ENCODE data around the gene ALAS1.

Gene ALAS1

DNA sequence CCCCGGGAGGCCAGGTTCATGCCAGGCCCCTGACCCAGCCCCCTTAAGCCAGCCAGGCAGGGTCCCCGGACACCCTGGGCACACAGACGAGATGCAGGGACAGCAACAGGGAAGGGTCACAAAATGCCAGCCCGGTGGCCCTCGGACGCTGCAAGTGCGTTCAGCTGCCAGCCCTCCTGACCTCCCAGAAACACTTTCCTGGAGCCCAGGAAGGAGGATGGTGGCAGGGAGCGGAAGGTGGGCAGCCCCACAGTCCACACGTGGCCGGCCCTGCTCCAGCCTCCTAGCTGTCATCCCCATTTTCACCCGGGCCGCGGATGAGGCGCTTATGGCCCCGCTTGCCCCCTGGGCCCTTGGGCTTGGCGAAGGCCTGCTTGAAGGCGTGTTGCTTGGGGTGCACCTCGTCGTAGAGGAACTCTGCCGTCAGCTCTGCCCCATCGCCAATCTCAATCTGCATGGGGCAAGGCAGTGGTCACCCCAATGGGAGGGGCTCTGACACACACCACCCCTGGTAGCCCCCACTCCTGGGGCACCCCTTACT, 30.9 kb downstream of the ALAS1 start:
- no peak overlapping the region for H3K9ac ChIP-seq (ENCODE audit: insufficient read length, low read depth)
- TF ChIP-seq SUZ12 (IDR thresholded peaks at IDR 0.05; ENCODE audit: extremely low read depth, insufficient read depth, insufficient read length) (no peak), ZNF274 (IDR thresholded peaks at IDR 0.05; ENCODE audit: low read depth, low read length) (no peak), YY1 (IDR thresholded peaks at IDR 0.05; ENCODE audit: insufficient read depth, insufficient read length) (no peak)
- peaks cover 6% of the 10 kb centered on the region for H3K4me1 ChIP-seq (ENCODE audit: insufficient read depth, insufficient read length)
- H3K27me3 ChIP-seq (ENCODE audit: insufficient read depth, insufficient read length): no peaks in the 10 kb centered on the region
- H3K4me3 ChIP-seq (ENCODE audit: insufficient read length, low read depth): no peak overlapping the region
- DNase-seq (ENCODE audit: low read depth, low spot score): no peak
- peaks cover 45% of the 10 kb centered on the region for H3K36me3 ChIP-seq (ENCODE audit: insufficient read depth, insufficient read length, low read length)
- H3K9me3 ChIP-seq (ENCODE audit: insufficient read depth, low read length): no peaks in the 10 kb centered on the region

DNA sequence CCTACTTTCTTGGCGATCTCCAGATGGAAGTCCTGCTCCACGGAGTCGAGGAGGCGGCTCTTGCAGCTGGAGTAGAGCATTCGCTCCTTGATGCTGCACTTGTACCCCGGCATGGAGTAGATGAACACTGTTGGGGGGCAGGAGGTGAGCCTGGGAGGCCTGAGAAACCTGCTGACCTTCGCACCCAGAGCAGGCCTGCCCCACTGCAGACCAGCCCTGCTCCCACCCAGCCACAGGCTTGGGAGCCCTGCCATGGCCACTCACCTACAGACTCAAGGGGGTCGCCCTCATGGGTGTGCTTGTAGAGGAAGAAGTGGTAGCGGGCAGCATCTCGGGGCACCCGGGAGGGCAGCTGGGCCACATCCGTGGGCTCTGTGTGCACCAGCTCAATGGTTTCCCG, 31.7 kb downstream of the ALAS1 start:
- no peak overlapping the region for H3K9ac ChIP-seq (ENCODE audit: insufficient read length, low read depth)
- no peaks in the 10 kb centered on the region for H3K27me3 ChIP-seq (ENCODE audit: insufficient read depth, insufficient read length)
- DNase-seq (ENCODE audit: low read depth, low spot score): no peak
- H3K36me3 ChIP-seq (ENCODE audit: insufficient read depth, insufficient read length, low read length): peaks cover 54% of the 10 kb centered on the region
- H3K4me1 ChIP-seq (ENCODE audit: insufficient read depth, insufficient read length): peaks cover 6% of the 10 kb centered on the region
- TF ChIP-seq SUZ12 (IDR thresholded peaks at IDR 0.05; ENCODE audit: extremely low read depth, insufficient read depth, insufficient read length): no peak
- TF ChIP-seq ZNF274 (IDR thresholded peaks at IDR 0.05; ENCODE audit: low read depth, low read length): no peak
- no peak for TF ChIP-seq YY1 (IDR thresholded peaks at IDR 0.05; ENCODE audit: insufficient read depth, insufficient read length)
- no peak overlapping the region for H3K4me3 ChIP-seq (ENCODE audit: insufficient read length, low read depth)
- H3K9me3 ChIP-seq (ENCODE audit: insufficient read depth, low read length): no peaks in the 10 kb centered on the region

DNA sequence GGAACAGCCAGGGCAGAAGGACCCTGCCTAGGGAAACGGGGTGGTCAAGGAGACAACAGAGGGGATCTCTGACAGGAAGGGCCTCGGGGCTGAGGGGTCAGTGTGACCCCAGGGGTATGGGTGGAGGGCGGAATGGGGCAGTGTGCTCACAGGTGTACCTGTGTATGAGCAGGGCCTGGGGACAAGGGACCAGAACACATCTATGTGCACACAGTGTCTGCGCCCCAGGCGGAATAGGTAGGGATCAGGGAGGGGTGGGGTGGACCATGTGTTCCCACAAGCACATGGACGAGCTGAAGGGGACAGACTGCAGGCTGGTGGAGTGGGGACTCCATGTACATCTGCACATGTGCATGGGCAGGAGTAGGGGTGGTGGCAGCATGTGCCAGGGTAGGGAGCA, 32.5 kb downstream of the ALAS1 start:
- peaks cover 4% of the 10 kb centered on the region for H3K4me1 ChIP-seq (ENCODE audit: insufficient read depth, insufficient read length)
- H3K9ac ChIP-seq (ENCODE audit: insufficient read length, low read depth): no peak overlapping the region
- no peaks in the 10 kb centered on the region for H3K9me3 ChIP-seq (ENCODE audit: insufficient read depth, low read length)
- H3K4me3 ChIP-seq (ENCODE audit: insufficient read length, low read depth): no peak overlapping the region
- no peak for DNase-seq (ENCODE audit: low read depth, low spot score)
- peaks cover 59% of the 10 kb centered on the region for H3K36me3 ChIP-seq (ENCODE audit: insufficient read depth, insufficient read length, low read length)
- no peak for TF ChIP-seq ZNF274 (IDR thresholded peaks at IDR 0.05; ENCODE audit: low read depth, low read length)
- TF ChIP-seq SUZ12 (IDR thresholded peaks at IDR 0.05; ENCODE audit: extremely low read depth, insufficient read depth, insufficient read length): no peak
- no peak for TF ChIP-seq YY1 (IDR thresholded peaks at IDR 0.05; ENCODE audit: insufficient read depth, insufficient read length)
- H3K27me3 ChIP-seq (ENCODE audit: insufficient read depth, insufficient read length): no peaks in the 10 kb centered on the region

DNA sequence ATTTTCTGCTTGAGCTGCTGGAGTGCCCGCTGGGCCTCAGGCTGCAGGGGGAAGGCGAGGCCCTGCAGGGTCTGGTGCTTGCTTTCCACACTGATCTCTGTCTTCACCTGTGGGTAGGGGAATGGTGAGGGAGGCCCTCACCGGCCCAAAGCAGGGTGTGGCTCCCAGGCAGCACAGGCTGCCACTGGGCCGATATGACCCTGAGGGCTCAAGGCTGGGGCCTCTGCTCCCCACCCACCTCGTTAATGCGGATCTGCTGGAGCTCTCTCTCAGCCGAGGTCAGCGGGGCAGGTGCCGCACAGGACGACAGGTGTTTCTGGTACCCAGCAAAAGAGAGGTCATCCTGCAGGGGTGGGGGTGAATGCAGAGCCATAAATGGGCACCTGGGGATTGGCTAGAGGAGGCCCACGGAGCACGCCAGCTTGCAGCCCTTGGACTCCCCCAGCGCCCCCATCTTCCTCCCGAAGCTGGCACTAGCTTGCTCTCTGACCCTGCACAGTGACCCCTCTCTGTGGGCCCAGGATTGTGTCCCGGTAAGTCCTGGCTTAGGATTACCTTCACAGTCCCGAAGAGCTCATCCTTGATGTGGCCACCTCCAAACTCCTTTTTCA, 33.0 kb downstream of the ALAS1 start:
- no peak overlapping the region for H3K4me3 ChIP-seq (ENCODE audit: insufficient read length, low read depth)
- peaks cover 63% of the 10 kb centered on the region for H3K36me3 ChIP-seq (ENCODE audit: insufficient read depth, insufficient read length, low read length)
- H3K4me1 ChIP-seq (ENCODE audit: insufficient read depth, insufficient read length): peaks cover 2% of the 10 kb centered on the region
- TF ChIP-seq YY1 (IDR thresholded peaks at IDR 0.05; ENCODE audit: insufficient read depth, insufficient read length) (no peak), SUZ12 (IDR thresholded peaks at IDR 0.05; ENCODE audit: extremely low read depth, insufficient read depth, insufficient read length) (no peak), ZNF274 (IDR thresholded peaks at IDR 0.05; ENCODE audit: low read depth, low read length) (no peak)
- H3K9ac ChIP-seq (ENCODE audit: insufficient read length, low read depth): no peak overlapping the region
- no peaks in the 10 kb centered on the region for H3K27me3 ChIP-seq (ENCODE audit: insufficient read depth, insufficient read length)
- DNase-seq (ENCODE audit: low read depth, low spot score): no peak
- no peaks in the 10 kb centered on the region for H3K9me3 ChIP-seq (ENCODE audit: insufficient read depth, low read length)

DNA sequence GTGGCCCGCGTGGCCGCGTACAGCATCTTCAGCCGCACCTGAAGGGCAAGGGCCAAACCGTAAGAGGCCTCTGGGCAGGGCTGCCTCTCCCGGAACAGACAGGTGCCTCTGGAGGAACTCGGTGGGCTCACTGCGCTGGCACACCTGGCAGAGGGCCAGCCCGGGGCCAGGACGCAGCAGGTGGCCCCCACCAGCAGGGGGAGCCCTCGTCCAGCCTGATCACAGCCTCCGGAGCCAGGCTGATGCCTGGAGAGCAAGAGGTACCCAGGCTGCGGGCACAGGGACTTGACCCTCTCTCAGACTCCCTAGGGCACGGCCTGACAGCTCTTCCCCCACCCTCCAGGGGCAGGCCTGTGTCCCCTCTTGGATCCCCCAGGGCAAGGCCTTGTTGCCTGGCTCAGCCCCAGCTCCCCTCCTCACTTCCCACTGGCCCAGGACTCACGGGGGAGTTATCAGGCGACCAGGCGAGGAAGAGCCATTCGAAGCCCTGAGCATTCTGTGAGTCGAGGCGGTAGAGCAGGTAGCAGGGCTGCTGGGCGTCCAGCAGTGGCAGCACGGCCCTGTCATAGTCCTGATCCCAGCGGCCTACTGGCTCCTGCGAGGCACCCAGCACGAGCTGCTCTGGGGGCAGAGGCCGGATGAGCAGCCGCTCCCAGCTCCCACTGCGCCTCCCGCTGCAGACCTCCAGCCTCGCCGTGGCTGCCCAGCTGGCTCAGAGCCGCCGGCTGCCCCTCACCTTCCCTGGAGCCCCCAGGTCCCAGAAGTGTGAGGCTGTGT, 33.7 kb downstream of the ALAS1 start:
- H3K27me3 ChIP-seq (ENCODE audit: insufficient read depth, insufficient read length): no peaks in the 10 kb centered on the region
- H3K9me3 ChIP-seq (ENCODE audit: insufficient read depth, low read length): no peaks in the 10 kb centered on the region
- peaks cover 8% of the 10 kb centered on the region for H3K4me1 ChIP-seq (ENCODE audit: insufficient read depth, insufficient read length)
- H3K4me3 ChIP-seq (ENCODE audit: insufficient read length, low read depth): no peak overlapping the region
- peak overlapping the region; percentile 37 for H3K9ac ChIP-seq (ENCODE audit: insufficient read length, low read depth)
- H3K36me3 ChIP-seq (ENCODE audit: insufficient read depth, insufficient read length, low read length): peaks cover 63% of the 10 kb centered on the region
- TF ChIP-seq ZNF274 (IDR thresholded peaks at IDR 0.05; ENCODE audit: low read depth, low read length) (no peak), YY1 (IDR thresholded peaks at IDR 0.05; ENCODE audit: insufficient read depth, insufficient read length) (no peak)
- no peak for DNase-seq (ENCODE audit: low read depth, low spot score)

DNA sequence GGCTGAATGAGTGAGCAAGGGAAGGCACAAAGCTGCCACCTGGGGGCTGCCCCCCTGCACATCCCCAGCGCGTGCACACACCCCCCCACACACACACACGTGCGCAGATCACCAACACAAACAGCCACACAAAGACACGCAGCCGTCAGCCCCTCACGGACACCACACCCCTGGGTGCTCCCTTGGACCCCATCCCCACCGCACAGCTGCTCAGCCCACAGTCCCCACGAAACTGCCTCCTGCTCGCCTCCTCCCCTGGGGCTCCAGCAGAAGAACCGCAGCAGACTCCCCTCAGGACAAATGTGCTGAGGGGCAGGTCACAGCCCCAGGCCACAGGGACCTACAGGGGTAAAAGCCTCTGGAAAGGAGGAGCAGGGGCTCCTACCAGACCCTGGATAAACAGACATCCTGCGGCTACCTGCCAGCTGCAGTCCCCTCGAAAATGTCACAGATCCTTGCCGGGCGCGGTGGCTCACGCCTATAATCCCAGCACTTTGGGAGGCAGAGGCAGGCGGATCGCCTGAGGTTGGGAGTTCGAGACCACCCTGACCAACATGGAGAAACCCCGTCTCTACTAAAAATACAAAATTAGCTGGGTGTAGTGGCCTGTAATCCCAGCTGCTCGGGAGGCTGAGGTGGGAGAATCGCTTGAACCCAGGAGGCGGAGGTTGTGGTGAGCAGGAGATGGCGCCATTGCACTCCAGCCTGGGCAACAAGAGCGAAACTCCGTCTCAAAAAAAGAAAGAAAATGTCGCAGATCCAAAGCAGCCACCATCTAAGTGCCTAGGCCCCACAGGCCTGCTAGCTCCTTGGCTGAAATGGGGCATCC, 34.5 kb downstream of the ALAS1 start:
- Histone ChIP-seq H3K27me3 (ENCODE audit: insufficient read depth, insufficient read length) (no peaks in the 10 kb centered on the region), H3K4me1 (ENCODE audit: insufficient read depth, insufficient read length) (peaks cover 14% of the 10 kb centered on the region), H3K9me3 (ENCODE audit: insufficient read depth, low read length) (no peaks in the 10 kb centered on the region), H3K9ac (ENCODE audit: insufficient read length, low read depth) (peak overlapping the region; percentile 54), H3K36me3 (ENCODE audit: insufficient read depth, insufficient read length, low read length) (peaks cover 63% of the 10 kb centered on the region), H3K4me3 (ENCODE audit: insufficient read length, low read depth) (no peak overlapping the region)
- TF ChIP-seq ZNF274 (IDR thresholded peaks at IDR 0.05; ENCODE audit: low read depth, low read length): no peak
- TF ChIP-seq YY1 (IDR thresholded peaks at IDR 0.05; ENCODE audit: insufficient read depth, insufficient read length): no peak
- no peak for TF ChIP-seq SUZ12 (IDR thresholded peaks at IDR 0.05; ENCODE audit: extremely low read depth, insufficient read depth, insufficient read length)
- DNase-seq (ENCODE audit: low read depth, low spot score): no peak

All from NT2/D1 (cell line).